HG02973 (cell line): Measurements from ENCODE around the gene MT1A.
A peak's percentile ranks its signal among the peaks of the same experiment; 100 is the strongest.

Source experiments
- ATAC-seq: cut with Tn5 transposase; IDR thresholded peaks from one replicate; pipeline ENCODE4 v1.9.1; 2021; ENCODE audit warnings: moderate library complexity; ENCODE audit not compliant: unreplicated experiment

Gene MT1A

DNA sequence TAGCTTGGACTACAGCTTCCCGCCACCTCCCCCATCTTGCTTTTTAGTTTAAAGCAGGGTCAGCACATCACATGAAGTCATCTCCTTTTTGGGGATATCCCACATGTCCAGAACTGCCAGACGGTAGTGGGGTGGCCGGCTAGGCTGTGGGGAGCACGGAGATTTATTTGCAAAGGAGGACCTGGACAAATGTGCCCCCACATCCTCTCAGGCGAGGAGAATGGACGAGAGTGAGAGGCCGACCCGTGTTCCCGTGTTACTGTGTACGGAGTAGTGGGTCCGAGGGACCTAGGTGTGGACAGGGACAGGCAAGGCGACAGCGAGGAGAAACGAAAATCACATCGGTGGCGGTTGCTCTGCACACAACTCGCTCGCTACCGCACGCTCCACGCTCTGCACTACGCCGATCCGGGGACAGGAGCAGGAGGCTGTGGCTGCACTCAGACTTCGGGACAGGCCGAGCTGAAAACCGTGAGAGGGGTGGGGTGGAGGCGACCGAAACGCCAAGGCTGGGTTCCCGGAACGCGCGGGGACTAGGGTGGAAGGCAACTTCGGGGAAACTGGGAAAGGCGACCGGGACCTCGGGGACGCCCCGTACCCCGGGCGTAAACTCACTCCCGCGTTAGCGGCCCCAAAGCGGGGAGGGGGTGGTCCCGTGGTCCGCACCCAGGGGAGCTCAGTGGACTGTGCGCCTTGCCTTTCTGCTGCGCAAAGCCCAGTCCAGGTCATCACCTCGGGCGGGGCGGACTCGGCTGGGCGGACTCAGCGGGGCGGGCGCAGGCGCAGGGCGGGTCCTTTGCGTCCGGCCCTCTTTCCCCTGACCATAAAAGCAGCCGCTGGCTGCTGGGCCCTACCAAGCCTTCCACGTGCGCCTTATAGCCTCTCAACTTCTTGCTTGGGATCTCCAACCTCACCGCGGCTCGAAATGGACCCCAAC is at the start of gene MT1A:
TSS of gene MT1A (plus strand) at position 853 of the 937 bp plus-strand sequence. CDS start at position 926, 73 bp downstream.
- ATAC-seq = no peak

DNA sequence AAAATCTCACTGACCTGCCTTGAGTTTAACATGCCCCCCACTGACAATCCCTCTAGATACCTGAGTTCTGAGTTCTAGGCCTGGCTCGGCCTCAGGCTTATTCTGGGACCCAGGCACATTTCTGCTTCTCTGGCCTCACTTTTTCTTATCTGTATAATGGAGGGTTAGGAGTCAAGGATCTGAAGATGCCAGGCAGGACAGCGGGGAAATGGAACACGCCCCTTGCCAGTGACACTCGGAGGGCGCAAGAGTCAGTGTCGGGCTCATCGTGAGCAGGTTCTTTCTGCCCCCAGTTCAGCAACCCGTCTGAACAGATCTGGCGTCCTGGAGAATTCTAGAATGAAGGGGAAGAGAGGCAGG is 49.7 kb upstream of the MT1A start:
- no peak for ATAC-seq

DNA sequence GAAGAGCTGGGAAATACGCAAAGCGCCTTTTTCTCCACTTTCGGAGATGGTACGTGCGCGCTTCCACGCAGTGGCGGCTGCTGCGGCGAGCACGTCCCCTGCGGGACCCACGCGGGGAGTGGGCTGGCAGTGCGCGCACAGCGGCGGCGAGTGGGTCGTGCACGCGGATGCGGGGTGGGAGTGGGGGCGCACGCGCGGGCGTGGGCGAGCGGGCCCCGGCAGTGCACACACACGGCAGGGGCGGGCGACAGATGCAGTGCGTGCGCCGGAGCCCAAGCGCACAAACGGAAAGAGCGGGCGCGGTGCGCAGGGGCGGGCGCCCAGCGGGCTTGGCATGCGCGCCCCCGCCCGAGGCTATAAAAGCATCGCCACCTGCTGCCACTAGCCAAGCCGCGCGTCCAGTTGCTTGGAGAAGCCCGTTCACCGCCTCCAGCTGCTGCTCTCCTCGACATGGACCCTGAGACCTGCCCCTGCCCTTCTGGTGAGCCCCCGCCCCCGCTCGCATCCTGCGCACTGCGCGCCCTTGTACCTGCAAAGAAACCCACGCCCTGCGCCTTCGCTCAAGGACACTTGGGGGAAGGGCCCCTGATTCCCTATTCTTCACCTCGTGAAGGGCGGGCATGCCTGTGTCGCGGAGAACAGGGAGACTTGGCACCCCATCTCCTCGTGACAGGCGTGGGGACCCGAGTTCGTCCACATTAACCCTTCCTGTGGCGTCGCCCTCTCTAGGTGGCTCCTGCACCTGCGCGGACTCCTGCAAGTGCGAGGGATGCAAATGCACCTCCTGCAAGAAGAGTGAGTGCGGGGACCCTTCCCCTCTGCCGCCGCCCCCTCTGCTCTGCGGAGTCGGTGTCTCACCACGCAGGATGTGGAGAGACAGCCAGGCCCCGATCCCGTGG is 49.1 kb upstream of the MT1A start, which contains the start of gene MT3:
TSS of gene MT3 (plus strand) at position 388 of the 899 bp plus-strand sequence. CDS start at position 451, 63 bp downstream.
- no peak for ATAC-seq

DNA sequence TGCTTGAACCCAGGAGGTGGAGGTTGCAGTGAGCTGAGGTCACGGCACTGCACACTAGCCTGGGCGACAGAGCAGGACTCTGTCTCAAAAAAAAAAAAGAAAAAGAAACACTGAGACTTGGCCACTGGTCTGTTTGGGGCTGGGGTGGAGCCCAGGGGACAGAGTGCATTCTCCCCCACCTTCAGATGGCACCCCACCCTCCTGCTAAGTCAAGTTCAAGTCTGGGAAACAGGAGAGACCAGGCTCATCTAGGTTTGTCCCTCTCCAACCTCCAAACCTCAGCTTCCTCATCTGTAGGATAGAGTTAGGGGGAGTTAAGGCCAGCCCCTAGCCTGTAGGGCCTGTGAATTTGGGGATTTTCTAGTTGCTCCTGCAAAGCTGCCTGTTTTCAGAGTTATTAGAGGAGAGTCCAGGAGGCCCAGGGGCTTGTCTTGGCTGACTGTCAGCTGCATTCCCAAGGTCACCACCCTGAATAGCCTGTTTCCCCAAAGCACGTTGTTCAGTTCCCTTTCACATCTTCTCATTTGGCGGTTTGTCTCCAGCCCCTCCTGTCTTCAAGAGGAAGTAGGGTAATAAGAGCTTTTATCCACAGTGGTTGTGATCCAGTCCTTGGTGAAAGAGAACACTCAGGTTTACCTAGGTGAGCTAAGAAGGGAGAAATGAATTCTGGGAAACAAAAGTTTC is 46.9 kb upstream of the MT1A start:
- ATAC-seq = no peak

DNA sequence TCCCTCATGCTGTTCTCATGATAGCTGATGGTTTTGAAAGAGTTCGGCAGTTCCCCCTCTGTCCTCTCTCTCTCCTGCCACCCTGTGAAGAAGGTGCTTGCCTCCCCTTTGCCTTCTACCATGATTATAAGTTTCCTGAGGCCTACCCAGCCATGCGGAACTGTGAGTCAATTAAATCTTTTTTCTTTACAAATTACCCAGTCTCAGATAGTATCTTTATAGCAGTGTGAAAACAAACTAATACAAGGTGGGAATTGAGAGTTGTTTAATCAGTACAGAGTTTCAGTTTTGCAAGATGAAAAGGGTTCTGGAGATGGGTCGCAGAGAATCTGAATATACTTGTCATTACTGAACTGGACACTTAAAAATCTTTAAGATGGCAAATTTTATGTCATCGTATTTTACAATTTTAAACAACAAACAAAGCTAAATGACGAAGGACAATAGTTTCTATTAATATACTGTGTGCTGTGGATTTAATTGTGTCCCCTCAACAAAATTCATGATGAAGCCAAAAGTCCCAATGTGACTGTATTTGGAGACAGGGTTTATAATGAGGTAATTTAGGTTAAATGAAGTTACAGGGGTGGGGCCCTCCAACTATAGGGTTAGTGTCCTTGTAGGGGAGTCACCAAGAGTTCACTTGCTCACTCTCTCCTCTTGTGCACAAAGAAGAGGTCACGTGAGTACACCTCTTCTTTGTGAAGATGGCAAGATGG is 44.7 kb upstream of the MT1A start:
- no peak for ATAC-seq

DNA sequence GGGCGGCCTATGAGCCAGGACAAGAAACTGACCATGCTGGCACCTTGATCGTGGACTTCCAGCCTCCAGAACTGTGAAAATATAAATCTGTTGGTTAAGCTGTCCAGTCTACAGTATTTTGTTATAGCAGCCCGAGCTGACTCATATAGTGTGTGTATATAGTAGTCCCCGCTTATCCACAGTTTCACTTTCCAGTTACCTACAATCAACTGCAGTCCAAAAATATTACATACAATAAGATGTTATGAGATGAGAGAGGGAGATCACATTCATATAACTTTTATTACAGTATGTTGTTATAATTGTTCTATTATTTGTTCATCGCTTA is 44.2 kb upstream of the MT1A start:
- ATAC-seq = no peak

DNA sequence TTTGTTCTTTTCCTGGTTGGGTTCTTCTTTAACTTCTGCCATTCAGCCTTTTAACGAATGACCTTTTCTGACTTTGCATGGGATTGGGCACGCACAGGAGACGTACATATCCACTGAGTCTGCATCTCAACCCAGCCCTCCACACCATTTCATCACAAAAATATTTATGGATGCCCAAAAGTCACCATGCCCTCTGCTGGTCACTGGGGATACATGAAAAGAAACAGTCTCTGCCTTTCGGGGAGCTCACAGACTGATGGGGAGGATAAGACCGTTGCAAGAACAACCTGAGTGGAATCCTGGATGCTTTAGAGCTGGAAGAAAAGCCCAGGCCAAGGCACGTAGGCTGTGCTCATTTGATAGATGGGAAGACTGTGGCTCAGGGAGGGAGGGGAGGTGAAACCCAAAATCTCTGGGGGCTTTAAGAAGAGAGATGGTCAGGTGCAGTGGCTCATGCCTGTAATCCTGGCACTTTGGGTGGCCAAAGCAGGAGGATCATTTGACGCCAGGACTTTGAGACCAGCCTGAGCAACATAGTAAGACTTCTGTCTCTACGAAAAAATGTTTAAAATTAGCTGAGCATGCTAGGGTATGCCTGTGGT is 38.0 kb upstream of the MT1A start:
- no peak for ATAC-seq

DNA sequence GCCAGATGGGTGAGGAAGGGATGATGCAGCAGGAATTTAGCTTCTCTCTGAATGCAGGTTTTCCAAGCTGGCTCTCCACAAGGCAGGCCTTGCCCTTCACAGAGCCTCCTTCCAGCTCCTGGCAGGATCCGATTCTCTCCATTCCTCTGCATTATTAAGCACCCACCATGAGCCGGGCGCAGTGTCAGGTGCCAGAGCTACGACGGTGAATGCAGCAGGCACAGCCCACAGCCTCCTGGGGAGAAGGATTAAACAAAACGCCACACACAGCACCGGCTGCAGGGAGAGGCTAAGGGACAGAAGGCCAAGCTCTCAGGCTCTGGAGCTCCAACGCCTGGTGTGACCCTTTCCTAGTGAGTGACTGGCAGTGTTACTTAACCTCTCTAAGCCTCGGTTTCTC is 37.1 kb upstream of the MT1A start:
- ATAC-seq = no peak

DNA sequence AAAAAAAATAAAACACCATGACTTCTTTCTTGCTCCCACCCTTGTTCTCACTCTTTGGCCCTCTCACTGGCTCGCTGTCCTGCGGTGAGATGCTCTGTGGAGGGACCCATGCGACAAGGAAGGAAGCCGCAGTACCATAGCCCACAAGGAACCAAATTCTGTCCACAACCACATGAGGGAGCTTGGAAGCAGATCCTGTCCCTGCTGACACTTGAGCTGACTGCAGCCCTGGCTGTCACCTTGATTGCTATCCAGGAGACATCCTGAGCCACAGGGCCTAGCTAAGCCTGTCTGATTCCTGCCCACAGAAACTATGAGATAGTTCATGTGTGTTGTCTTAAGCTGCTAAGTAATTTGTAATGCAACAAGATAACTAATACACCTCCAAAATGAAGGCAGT is 34.9 kb upstream of the MT1A start:
- ATAC-seq = no peak

DNA sequence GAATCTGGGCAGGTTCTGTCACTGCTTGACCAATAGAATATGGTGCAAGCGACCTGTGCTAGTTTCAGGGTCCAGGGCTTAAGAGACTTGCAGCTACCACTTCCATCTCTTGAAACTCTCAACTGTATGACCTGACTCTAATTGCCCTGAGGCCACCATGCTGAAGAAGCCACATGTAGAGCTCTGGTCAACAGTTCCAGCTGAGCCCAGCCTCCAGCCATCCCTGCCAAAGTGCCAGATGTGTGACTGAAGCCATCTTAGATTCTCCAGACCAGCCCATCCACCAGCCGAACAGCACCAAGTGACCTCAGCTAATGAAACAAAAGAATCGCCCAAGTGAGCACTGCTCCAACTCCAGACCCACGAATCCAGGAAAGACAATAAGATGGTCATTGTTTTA is 33.5 kb upstream of the MT1A start:
- no peak for ATAC-seq

DNA sequence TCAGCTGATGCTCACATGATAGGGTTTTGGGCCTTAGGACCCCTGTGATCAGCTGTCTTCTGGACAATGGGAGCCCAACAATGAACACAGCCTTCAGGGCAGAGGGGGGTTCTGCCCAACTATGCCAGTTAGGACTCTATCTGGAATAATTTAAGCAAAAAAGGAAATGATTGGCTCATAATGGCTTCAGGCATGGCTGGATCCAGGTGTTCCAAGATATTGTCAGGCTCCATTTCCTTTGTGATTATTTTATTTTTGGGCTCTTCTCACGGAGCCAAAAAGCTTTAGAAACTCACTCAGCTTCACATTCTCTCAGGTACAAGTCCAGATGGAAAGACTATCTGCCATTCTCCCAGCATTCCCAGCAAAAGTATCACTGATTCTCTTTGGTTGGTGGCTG is 33.0 kb upstream of the MT1A start:
- ATAC-seq = no peak

DNA sequence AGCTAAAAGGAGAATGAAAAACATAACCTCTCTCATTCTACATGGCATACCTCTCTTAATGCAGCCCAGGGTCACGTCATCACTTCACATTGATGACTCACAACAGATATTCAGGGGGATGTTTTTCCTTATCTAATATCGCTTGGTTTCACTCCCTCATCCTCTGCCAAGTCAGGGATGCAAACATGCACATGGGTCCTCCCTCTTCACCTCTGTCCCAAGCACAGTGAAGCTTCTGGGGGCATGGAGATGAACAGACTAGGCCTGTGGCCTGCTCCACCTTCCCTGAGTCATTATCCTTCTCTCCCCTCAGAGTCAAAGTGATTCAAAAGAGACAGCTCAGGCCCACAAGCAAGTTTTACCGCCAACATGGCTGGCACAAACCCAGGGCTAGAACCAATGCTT is 32.4 kb upstream of the MT1A start:
- no peak for ATAC-seq

DNA sequence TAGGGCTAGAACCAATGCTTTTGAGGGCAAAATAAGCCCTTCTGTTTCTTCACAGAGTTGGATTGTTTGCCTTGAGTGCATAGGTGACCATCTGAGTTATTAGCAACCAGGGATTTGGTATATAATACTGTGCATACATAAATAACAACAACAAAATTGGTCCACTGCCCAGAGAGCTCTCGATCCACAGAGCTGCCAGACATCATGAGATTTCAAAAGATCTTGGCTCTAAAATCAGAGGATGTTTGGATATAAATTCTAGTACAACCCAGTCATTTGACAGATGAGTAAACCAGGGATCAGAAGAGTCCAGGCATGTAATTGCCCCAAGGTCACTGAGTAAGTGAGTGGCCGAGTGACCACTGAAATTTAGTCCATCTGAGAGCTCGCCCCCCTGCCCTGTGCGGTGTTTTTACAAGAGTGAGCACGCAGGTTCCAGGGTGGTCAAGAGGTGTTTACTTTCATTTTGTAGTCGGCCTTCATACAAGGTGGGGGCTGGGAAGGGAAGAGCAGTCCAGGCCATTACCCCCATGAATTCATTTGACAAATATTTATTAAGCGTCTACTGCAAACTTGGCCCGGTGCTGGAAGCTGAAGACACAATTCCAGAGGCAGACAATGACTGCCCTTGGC is 31.9 kb upstream of the MT1A start:
- ATAC-seq = no peak

DNA sequence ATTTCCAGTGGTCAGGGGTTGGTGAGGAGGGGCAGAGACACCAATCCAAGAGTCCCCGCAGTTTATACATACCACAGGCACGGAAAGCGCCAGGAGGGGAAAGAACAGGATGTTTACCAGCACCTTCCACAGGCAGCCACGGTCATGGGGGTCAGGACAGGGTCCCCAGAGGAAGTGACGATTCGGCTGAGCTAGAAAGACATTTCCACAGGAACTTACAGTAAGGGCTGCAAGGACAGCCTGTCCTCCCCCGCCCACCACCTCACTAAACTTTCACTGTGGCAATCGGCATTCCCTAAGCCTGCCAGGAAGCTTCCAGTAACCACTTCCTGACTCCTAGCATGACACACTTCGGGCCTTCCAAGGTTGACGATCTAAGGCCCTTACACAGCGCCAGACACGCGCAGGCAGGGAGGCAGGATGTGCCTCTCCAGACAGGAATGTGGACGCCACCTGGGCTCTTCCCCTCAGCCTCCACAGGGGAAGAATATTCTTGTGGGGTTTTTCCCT is 31.3 kb upstream of the MT1A start:
- ATAC-seq = no peak

DNA sequence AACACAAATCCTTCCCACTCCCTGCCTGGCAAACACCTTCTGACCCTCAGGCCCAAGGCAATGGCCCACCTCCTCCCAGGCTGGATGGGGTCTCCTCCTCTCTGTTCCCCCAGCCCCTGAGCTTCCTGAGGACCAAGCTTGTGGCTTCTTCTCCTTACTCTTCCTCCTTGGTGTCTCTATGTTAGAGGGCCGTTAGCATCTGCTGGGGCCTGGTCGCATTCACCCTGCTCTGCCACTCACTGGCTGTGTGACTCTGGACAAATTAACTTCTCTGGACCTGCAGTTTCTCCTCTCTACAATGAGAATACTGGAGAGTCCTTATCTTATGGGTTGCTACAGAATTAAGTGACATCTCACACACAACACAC is 30.8 kb upstream of the MT1A start:
- ATAC-seq = no peak

DNA sequence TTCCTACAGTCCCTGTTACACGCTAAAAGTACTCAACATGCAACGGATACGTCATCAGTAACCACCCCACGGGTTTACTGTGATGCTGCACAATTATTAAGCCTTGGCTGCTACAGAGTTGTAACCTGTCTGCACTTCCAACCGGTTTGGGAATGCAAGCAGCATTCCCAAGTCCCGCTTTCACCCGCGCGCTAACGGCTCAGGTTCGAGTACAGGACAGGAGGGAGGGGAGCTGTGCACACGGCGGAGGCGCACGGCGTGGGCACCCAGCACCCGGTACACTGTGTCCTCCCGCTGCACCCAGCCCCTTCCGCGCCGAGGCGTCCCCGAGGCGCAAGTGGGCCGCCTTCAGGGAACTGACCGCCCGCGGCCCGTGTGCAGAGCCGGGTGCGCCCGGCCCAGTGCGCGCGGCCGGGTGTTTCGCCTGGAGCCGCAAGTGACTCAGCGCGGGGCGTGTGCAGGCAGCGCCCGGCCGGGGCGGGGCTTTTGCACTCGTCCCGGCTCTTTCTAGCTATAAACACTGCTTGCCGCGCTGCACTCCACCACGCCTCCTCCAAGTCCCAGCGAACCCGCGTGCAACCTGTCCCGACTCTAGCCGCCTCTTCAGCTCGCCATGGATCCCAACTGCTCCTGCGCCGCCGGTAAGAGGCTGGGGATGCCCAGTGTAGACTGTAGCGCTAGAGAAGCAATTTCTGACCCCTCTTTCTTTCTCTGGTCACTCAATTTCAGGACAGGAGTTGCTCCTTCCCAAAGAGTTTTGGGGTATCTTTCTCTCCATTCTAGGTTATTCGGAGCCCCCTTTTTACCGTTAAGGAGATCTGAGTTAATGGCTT is 30.2 kb upstream of the MT1A start, which contains the start of gene MT2A:
TSS of gene MT2A (plus strand) at position 542 of the 833 bp plus-strand sequence. CDS start at position 614, 72 bp downstream.
- ATAC-seq = peak; percentile 87

DNA sequence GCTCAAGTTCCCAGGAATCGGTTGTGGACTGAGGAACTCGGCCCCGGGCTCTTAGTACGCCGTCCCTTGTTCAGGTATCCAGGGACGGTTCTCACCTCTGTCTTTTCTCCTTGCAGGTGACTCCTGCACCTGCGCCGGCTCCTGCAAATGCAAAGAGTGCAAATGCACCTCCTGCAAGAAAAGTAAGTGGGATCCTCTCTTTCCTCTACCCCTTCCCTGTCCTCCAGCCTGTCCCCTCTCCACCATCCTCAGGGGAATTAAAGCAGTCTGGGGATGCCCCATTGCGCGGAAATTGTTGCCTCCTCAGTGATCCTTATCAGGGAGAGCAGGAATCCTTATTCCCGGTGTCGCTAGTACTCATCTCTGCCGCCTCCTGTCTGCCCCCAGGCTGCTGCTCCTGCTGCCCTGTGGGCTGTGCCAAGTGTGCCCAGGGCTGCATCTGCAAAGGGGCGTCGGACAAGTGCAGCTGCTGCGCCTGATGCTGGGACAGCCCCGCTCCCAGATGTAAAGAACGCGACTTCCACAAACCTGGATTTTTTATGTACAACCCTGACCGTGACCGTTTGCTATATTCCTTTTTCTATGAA is 29.5 kb upstream of the MT1A start:
- ATAC-seq = no peak

DNA sequence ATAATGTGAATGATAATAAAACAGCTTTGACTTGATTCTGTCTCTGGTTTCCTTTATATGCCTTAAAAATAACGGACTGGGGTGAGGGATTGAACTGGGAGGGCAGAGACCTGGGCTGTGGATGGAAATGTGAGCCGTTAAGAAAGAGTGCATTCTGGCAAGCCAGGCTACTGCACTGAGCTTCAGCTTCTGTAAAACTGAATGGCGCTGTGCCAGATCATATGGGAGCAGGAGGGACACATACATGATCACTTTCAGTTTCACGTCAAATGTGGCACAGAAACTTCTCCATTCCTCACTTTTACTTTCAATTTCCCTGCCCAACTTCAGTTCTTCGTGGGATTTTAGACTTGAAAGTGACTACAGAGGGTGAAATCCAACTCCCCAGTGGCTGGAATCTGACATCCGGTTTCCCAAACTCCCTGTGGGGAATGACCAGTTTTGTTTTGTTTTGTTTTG is 29.0 kb upstream of the MT1A start:
- ATAC-seq = peak; percentile 31
